Subcutaneous abdominal adipose tissue (tissue), 5 donors: Measurements from ENCODE around the gene GLRX2.
A peak's percentile ranks its signal among the peaks of the same experiment; 100 is the strongest.

ENCODE experiments used
- H3K27ac ChIP-seq: one replicate; pipeline ENCODE4 v1.7.0; 2013; ENCODE audit warnings: low read depth, mild to moderate bottlenecking, inconsistent platforms, low read length, moderate library complexity
- H3K27me3 ChIP-seq, 5 donors: one replicate each; pipeline ENCODE4 v1.7.0; 2013; ENCODE audit warnings: low read length in 5 of 5, inconsistent platforms in 1 of 5; ENCODE audit not compliant: control insufficient read depth in 5 of 5, insufficient read depth in 4 of 5
- H3K36me3 ChIP-seq, 5 donors: one replicate each; pipeline ENCODE4 v1.7.0; 2013; ENCODE audit warnings: low read length in 5 of 5; ENCODE audit not compliant: control insufficient read depth in 5 of 5, insufficient read depth in 5 of 5
- H3K4me1 ChIP-seq, 5 donors: one replicate each; pipeline ENCODE4 v1.7.0; 2013; ENCODE audit warnings: low read length in 5 of 5, mild to moderate bottlenecking in 3 of 5, moderate library complexity in 1 of 5; ENCODE audit not compliant: control insufficient read depth in 5 of 5, insufficient read depth in 5 of 5
- H3K4me3 ChIP-seq, 5 donors: one replicate each; pipeline ENCODE4 v1.7.0; 2013; ENCODE audit warnings: low read length in 5 of 5, low read depth in 1 of 5
- H3K9ac ChIP-seq, 5 donors: one replicate each; pipeline ENCODE4 v1.7.0; 2013; ENCODE audit warnings: low read length in 5 of 5, mild to moderate bottlenecking in 4 of 5, moderate library complexity in 3 of 5
- H3K9me3 ChIP-seq, 5 donors: one replicate each; pipeline ENCODE4 v1.7.0; 2013; ENCODE audit warnings: low read length in 5 of 5; ENCODE audit not compliant: control insufficient read depth in 5 of 5
- donor health status: healthy.
- donor health status: healthy.
- donor health status: healthy.
- donor health status: healthy.
- donor health status: healthy.

The GLRX2 gene

GRCh38 chr1:193094112-193094511, 11.1 kb downstream of the GLRX2 start:
- peaks cover 29 to 64% (median 41%) of the 10 kb centered on the region in 5 donors for H3K36me3 ChIP-seq
- no peak overlapping the region for H3K4me3 ChIP-seq
- no peaks in the 10 kb centered on the region for H3K27me3 ChIP-seq
- no peak overlapping the region for H3K27ac ChIP-seq
- H3K9ac ChIP-seq = no peak overlapping the region
- no peaks in the 10 kb centered on the region for H3K4me1 ChIP-seq
- H3K9me3 ChIP-seq = no peaks in the 10 kb centered on the region

GRCh38 chr1:193090865-193091264, 14.3 kb downstream of the GLRX2 start:
- H3K36me3 ChIP-seq = peaks cover 9 to 35% (median 16%) of the 10 kb centered on the region in 5 donors
- peaks cover 0 to 9% (median 3%) of the 10 kb centered on the region in 5 donors for H3K4me1 ChIP-seq
- no peak overlapping the region for H3K4me3 ChIP-seq
- H3K9me3 ChIP-seq = no peaks in the 10 kb centered on the region
- H3K27ac ChIP-seq = no peak overlapping the region
- no peaks in the 10 kb centered on the region for H3K27me3 ChIP-seq
- H3K9ac ChIP-seq = no peak overlapping the region

GRCh38 chr1:193087893-193088292, 17.3 kb downstream of the GLRX2 start:
- H3K4me3 ChIP-seq = no peak overlapping the region
- H3K27me3 ChIP-seq = no peaks in the 10 kb centered on the region
- no peaks in the 10 kb centered on the region for H3K9me3 ChIP-seq
- no peak overlapping the region for H3K27ac ChIP-seq
- peaks cover 18 to 36% (median 24%) of the 10 kb centered on the region in 5 donors for H3K36me3 ChIP-seq
- H3K9ac ChIP-seq = no peak overlapping the region
- H3K4me1 ChIP-seq = peaks cover 0 to 9% (median 3%) of the 10 kb centered on the region in 5 donors

GRCh38 chr1:193086342-193086741, 18.9 kb downstream of the GLRX2 start:
- H3K4me1 ChIP-seq = peaks cover 0 to 9% (median 3%) of the 10 kb centered on the region in 5 donors
- H3K9me3 ChIP-seq = no peaks in the 10 kb centered on the region
- H3K36me3 ChIP-seq = peaks cover 27 to 44% (median 31%) of the 10 kb centered on the region in 5 donors
- H3K9ac ChIP-seq = no peak overlapping the region
- H3K27ac ChIP-seq = no peak overlapping the region
- H3K27me3 ChIP-seq = no peaks in the 10 kb centered on the region
- no peak overlapping the region for H3K4me3 ChIP-seq

- Histone ChIP-seq H3K27me3 (no peaks in the 10 kb centered on the region), H3K4me3 (no peak overlapping the region), H3K9ac (no peak overlapping the region), H3K4me1 (peaks cover 0 to 9% (median 3%) of the 10 kb centered on the region in 5 donors), H3K36me3 (peaks cover 28 to 43% (median 32%) of the 10 kb centered on the region in 5 donors), H3K27ac (no peak overlapping the region), H3K9me3 (no peaks in the 10 kb centered on the region)
Observed at GRCh38 chr1:193085263-193085662, 20.0 kb downstream of the GLRX2 start.

- Histone ChIP-seq H3K27me3 (no peaks in the 10 kb centered on the region), H3K27ac (no peak overlapping the region), H3K9ac (no peak overlapping the region), H3K4me1 (peaks cover 0 to 9% (median 3%) of the 10 kb centered on the region in 5 donors), H3K9me3 (no peaks in the 10 kb centered on the region), H3K36me3 (peaks cover 36 to 45% (median 36%) of the 10 kb centered on the region in 5 donors), H3K4me3 (no peak overlapping the region)
Observed at GRCh38 chr1:193083365-193084088, 21.7 kb downstream of the GLRX2 start.

- Histone ChIP-seq H3K27ac (no peak overlapping the region), H3K4me3 (no peak overlapping the region), H3K9ac (no peak overlapping the region), H3K4me1 (no peaks in the 10 kb centered on the region), H3K36me3 (peaks cover 37 to 59% (median 43%) of the 10 kb centered on the region in 5 donors), H3K9me3 (no peaks in the 10 kb centered on the region), H3K27me3 (no peaks in the 10 kb centered on the region)
Observed at GRCh38 chr1:193079187-193079586, 26.0 kb downstream of the GLRX2 start.

- no peaks in the 10 kb centered on the region for H3K9me3 ChIP-seq
- H3K36me3 ChIP-seq = peaks cover 26 to 47% (median 31%) of the 10 kb centered on the region in 5 donors
- no peaks in the 10 kb centered on the region for H3K27me3 ChIP-seq
- H3K4me3 ChIP-seq = no peak overlapping the region
- H3K4me1 ChIP-seq = no peaks in the 10 kb centered on the region
- no peak overlapping the region for H3K9ac ChIP-seq
- H3K27ac ChIP-seq = no peak overlapping the region
Observed at GRCh38 chr1:193077991-193078390, 27.2 kb downstream of the GLRX2 start.

- Histone ChIP-seq H3K4me1 (peaks cover 3 to 13% (median 4%) of the 10 kb centered on the region in 5 donors), H3K9ac (peak overlapping the region in 2 of 5 donors; percentile 42 to 51), H3K4me3 (no peak overlapping the region), H3K9me3 (no peaks in the 10 kb centered on the region), H3K27ac (no peak overlapping the region), H3K27me3 (no peaks in the 10 kb centered on the region), H3K36me3 (peaks cover 0 to 7% (median 3%) of the 10 kb centered on the region in 5 donors)
Observed at GRCh38 chr1:193070942-193071341, 34.3 kb downstream of the GLRX2 start.

GRCh38 chr1:193070386-193070753, 34.8 kb downstream of the GLRX2 start:
- H3K9ac ChIP-seq = no peak overlapping the region
- peaks cover 0 to 7% (median 3%) of the 10 kb centered on the region in 5 donors for H3K36me3 ChIP-seq
- H3K4me3 ChIP-seq = no peak overlapping the region
- no peaks in the 10 kb centered on the region for H3K27me3 ChIP-seq
- peaks cover 3 to 13% (median 4%) of the 10 kb centered on the region in 5 donors for H3K4me1 ChIP-seq
- no peaks in the 10 kb centered on the region for H3K9me3 ChIP-seq
- no peak overlapping the region for H3K27ac ChIP-seq
